ENCODE measurements around the gene TSPAN6.
A peak's percentile ranks its signal among the peaks of the same experiment; 100 is the strongest.

The TSPAN6 gene

DNA sequence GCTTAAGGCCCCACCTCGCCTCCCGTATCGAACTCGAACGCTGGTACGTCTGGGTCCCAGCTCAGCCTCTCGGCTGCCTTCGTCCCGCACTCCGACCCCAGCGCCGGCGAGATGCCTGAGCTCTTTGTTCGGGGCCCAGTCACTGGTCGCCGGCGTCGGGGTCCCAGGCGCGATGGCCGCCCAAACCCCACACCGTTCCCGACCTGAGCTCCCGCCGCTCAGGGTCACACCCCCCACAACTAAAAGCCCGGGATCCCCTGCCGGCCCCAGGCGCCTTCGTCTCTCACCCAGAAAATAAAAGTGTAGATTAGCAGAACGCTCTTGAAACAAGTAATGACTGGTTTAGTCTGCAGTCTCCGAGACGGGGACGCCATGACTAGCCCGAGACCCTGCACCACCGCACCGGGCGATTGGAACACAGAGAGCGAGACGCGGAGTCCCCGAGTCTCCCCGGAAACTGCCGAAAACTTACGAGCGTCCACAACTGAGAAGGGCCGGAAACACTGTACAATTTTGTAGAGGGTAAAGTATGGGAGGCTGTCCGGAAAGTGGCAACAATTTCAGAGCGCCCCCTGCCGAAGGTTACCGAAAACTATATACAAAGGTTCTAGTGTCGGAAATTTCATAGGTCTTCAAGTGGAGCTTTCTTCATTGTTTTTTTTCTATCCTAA, at the start of gene TSPAN6:
TSPAN6 (minus strand) TSS at position 486 of the 671 bp plus-strand sequence; CDS start at position 374, 112 bp downstream.
- DNase-seq: peak; percentile 94

GRCh38 chrX:100685997-100686305, 49.3 kb upstream of the TSPAN6 start:
- no peak for DNase-seq

DNA sequence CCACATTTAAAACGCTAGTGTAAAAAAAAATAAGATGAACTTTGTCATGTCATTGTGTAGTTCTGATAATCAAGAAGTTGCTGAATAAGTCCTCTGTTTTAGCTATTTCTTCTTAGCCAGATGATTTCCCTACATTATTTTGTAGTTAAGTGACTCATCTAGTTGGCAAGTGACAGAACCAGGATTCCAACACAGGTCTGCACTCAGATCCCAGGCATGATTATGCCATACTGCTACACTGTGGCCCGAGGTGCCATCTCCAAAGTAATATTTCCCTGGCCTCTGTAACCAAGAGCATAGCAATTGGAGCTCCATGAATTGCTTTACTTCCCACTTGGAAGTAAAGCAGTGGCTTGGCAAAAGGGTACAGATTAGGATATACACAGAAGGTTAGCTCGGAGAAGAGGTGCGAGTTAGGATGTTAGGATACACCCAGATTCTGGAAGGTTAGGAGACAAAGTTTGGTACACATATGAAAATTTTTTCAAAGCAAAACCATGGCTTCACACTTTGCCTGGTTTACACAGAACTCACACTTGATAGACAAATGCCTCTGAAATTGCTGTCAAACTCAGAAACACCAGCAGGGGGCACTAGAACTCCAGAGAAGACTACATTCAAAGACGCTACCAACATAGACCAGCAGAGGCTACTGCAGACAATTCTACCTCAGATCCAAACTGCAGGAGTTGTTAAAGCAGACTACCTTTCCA, 48.8 kb upstream of the TSPAN6 start:
- DNase-seq: peak; percentile 86

DNA sequence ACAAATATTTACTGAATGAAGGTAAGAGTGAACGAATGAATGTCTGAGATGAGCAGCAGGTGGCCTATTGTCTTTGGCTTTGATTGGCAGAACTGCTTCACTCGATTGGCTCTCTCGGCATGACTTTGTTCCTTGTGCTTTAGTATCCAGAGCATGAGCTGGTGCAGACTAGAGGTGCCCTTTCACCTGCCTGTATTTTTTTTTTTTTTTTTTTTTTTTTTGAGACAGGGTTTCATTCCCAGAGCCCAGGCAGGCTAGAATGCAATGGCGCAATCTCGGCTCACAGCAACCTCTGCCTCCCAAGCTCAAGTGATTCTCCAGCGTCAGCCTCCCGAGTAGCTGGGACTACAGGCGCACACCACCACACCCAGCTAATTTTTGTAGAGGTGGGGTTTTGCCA, 46.3 kb upstream of the TSPAN6 start:
- DNase-seq: no peak

GRCh38 chrX:100681599-100681998, 45.0 kb upstream of the TSPAN6 start:
- no peak for DNase-seq

GRCh38 chrX:100680756-100681155, 44.1 kb upstream of the TSPAN6 start:
- DNase-seq: no peak

DNA sequence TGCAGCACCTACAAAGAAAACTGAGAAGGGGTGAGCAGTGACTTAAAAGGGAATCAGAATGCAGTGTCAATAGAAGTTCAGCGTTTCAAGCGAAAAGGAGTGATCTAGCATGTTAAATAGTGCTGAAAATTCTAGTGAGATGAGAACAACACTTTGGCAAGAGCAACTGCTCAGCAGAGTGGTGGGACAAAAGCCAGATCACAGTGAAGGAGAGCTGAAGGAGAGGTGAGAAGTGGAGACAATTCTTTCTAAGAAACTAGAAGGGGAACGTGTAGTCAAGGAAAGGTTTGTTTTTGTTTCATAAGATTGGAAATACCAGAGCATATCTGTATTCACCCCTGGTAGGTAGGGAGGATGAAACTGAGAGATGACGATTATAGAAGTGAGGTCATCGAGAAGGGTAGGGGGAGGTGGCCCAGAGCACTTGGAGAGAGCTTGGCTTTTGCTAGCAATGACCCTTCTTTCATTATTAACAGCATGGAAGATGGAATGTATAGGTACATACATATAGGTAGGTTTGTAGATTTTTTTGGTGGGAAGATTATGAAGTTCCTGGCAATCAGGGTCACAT, 41.1 kb upstream of the TSPAN6 start:
- no peak for DNase-seq

DNA sequence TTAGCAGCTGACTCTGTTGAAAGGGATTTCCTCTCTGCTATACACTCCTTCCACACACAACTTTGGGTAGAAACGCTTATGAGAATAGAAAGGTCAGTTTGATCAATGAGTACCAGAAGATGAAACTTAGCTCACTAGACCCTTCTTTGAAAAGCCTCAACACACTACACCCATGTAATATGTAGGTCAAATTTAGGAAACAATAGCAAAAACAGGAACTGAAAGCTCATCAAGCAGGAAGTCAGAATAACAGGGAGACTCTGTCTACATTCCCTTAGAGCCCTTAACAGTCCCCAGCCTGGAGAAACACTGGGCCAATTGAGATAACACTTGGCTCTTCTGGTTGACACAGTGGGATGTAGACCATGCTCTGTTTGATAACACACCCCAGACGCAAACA, 38.1 kb upstream of the TSPAN6 start:
- no peak for DNase-seq

GRCh38 chrX:100673397-100673953, 36.9 kb upstream of the TSPAN6 start:
- DNase-seq: no peak

DNA sequence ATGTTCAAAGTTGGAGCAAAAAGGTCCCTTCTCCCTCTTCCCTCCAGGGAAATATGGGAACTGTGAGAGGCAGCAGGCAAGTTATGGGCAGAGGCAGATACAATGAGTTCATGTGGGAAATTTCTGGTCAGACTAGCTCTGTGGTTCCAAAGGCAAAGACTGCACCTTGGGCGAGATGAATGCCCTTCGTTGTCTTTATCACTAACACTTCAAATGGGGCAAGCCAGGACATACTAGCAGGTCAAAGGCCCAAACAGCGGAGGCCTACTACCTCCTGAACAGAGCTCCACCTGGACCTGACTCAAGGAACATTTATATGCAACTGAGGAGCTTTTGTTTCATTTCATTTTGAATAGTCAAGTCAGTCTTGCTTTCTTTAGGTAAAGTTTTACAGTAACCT, 36.4 kb upstream of the TSPAN6 start:
- DNase-seq: no peak

DNA sequence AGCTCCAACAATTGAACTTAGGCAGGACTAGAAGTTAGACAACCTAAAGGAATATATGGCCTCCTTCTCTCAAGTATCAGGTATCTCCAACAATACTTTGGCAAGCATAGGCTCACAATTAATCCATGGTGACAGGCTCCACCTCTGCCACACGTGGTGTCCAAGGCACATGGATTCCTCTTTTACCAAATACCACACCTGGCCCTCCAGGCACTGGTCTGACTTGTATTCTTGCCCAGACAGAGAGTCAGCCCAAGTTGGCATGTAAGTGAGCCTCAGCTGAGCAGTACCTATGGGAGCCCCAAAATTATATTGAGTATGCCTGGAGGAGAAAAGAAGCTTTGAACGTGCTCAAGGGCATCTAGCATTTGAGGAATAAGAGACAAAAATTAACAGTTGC, 27.0 kb upstream of the TSPAN6 start:
- DNase-seq: no peak

GRCh38 chrX:100662796-100663195, 26.2 kb upstream of the TSPAN6 start:
- DNase-seq: no peak

DNA sequence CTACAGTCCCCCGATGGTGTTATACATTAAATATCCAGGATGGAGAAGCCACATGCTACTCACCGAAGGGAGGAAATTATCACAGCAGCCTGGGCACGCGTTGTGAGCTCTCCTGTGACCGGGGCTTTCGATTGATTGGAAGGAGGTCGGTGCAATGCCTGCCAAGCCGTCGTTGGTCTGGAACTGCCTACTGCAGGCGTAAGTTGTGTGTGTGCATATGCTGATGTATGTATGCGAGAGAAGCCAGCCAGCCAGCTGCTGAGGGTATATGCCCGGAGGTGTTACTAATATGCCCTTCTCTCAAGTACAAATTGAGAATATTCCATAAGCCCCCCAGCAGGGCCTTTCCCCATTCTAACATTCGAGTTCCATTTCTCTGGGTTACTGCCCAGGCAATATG, 25.6 kb upstream of the TSPAN6 start:
- DNase-seq: no peak

DNA sequence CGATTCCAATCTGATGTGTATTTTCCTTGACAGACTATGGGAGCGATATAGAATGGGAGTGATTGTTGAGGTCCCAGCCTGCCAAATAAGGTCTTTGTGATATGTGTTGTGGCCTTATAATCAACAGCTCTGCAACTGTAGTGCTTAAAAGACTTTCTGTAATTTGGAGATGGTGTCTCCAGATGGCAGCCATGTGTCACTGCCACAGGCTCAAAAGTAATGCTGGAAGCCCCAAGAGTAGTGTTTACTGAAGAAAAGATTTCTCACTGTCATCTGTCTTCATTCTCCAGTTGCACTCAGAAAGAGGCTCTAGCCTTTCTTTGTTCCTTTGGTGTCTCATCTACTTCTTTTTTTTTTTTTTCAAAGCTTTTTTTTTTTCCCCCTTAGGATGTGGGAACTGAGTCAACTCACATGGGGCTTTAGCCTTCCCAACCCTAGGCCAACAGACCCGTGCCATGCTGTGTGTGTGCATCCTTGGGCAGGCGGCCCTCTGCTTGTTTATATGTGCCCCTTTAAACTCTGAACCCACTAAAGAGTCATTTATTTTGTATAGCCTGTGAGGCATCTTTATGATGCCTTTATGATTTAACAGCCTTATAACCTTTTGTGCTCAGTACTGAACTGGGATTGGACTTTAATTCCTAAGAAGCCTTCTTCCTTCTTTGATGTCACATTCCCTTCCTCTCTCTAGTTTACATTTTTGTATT, 23.0 kb upstream of the TSPAN6 start:
- DNase-seq: peak; percentile 46

- DNase-seq: peak; percentile 46
Measured at GRCh38 chrX:100658941-100659381, 22.4 kb upstream of the TSPAN6 start.

GRCh38 chrX:100654261-100654660, 17.7 kb upstream of the TSPAN6 start:
- DNase-seq: peak; percentile 15

GRCh38 chrX:100652266-100652665, 15.7 kb upstream of the TSPAN6 start:
- DNase-seq: no peak

DNA sequence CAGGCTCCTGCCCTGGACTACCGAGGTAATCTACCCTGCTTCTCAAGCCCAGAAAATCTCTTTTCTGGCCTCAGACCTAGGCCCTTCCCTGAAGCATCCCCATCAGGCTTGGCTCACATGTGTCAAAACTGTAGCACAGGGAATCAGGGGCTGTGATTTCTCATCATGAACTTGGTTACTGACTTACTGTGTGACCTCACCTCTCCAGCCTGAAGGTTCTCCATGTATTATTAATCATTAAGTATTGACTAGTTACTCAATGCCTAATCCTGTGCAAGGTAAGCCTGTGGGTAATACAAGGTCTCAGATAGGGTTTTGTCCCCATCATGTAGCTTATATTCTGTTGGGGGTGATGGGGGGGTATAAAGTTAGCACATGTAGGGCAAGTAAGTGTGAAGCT, 14.2 kb upstream of the TSPAN6 start:
- no peak for DNase-seq

DNA sequence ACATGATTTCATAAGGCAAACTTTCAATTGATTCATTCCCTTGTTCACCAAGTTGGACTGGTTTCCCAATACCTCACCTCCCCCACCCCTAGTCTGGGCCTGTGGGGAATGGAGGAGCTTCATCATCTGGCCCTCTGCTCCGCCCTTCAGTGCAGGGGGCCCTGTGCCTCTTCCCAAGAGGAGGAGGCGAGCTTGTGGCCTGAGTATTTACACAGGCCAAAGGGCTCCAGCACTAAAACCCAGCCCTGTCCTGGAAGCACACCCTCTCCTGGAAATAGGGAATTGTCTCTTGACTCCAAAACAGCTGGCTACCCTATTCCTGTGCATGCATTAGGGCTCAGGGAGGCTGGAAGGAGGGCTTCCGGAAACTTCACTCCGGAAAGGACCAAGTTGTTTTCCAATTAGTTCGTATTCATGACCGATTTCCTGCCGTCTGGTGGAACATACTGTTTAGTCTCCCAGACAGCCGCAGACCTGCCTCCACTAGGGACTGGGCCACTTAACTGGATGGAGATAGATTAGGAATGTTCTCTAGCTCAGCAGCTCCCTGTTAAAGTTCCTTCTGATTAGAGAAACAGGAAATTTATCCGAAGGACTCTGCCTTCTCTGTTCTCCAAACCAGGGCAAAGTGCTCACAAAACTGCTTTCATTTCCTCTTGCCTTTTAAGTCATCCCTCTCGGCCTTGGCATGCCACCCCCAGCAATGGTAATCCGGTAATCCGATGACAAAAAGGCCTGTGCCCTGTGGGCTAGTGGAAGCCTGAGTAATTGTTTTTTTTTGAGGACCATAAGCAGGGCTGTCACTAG, 13.1 kb upstream of the TSPAN6 start:
- DNase-seq: no peak

GRCh38 chrX:100648458-100649417, 12.1 kb upstream of the TSPAN6 start:
- no peak for DNase-seq

DNA sequence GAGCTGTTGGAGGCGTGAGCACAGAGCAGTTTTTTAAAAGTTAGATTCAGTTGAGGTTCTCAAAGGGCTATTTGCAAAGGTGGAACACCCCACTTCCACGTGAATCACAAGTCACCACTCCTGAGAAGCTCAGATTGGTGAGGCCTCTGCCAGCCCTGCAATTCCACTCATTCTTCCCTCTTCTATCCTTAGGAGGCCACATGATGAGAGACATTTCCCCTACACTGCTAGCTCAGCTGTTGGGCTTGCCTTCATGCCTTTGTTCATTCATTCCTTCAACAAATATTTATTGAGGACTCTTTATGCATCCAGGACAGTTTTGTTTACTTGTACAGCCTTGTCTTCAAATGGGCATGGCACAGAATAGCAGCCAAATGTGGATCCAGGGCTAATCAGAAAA, 11.1 kb upstream of the TSPAN6 start:
- DNase-seq: peak; percentile 38

Measured in NCI-H1092 treated with DMSO at 0.1 percent for 48 hours (cell line).